Right atrium auricular region (tissue), 2 donors: ENCODE results near the gene GBE1. TPM values are rescaled to one million over a fixed set of nuclear protein-coding genes. Genes with fewer than 3 reads are reported as not detected.

Experiments
- DNase-seq: peaks from one replicate; pipeline ENCODE4 v3.0.0-alpha.2; 2019; ENCODE audit warnings: low spot score
- H3K27ac ChIP-seq, 2 donors: fragments of 200-600 bp; sonication (generic); 1 replicate in 1 of 2; 2 replicates in 1 of 2; pipeline ENCODE4 v1.5.1; 2016 to 2019
- H3K27me3 ChIP-seq, 2 donors: fragments of 200-600 bp; sonication (generic); one replicate each; pipeline versions ENCODE4 v1.5.1 to v1.6.0; 2017 to 2019
- H3K36me3 ChIP-seq: fragments of 200-600 bp; sonication (generic); one replicate; pipeline ENCODE4 v1.5.1; 2016
- H3K4me1 ChIP-seq, 2 donors: fragments of 200-600 bp; sonication (generic); one replicate each; pipeline versions ENCODE4 v1.5.1 to v1.6.0; 2017 to 2019
- H3K4me3 ChIP-seq, 2 donors: fragments of 200-600 bp; sonication (generic); 1 replicate in 1 of 2; 2 replicates in 1 of 2; pipeline ENCODE4 v1.5.1; 2017 to 2019; ENCODE audit warnings: mild to moderate bottlenecking in 1 of 2, moderate library complexity in 1 of 2
- H3K9me3 ChIP-seq, 2 donors: fragments of 200-600 bp; sonication (generic); one replicate each; pipeline ENCODE4 v1.5.1; 2019
- CTCF ChIP-seq, 2 donors: fragments of 200-600 bp; sonication (generic); IDR thresholded peaks; one replicate each; pipeline ENCODE4 v1.5.1; 2019; ENCODE audit warnings: antibody characterized with exemption in 2 of 2
- total RNA-seq, 2 donors: library from RNA; depleted of rRNA; stranded (reverse); fragments of >200 nt; gene quantifications; one replicate each; pipeline ENCODE4 v1.1.0, GENCODE V29; 2016

The GBE1 gene
- total RNA-seq, 2 donors from 2014 or later = 52.5 to 72.6 TPM

- no peaks in the 10 kb centered on the region for H3K27me3 ChIP-seq
- H3K4me1 ChIP-seq = peaks cover 0 to 6% of the 10 kb centered on the region in 2 donors
- peaks cover 0 to 6% of the 10 kb centered on the region in 2 donors for H3K9me3 ChIP-seq
- no peak overlapping the region for H3K27ac ChIP-seq
- no peak overlapping the region for H3K4me3 ChIP-seq
- DNase-seq = no peak
- no peaks in the 10 kb centered on the region for H3K36me3 ChIP-seq
- TF ChIP-seq CTCF (IDR thresholded peaks at IDR 0.05) = no peak
Observed at GRCh38 chr3:81452418-81452817, 309.0 kb downstream of the GBE1 start.

GRCh38 chr3:81451611-81452010 lies 309.8 kb downstream of the GBE1 start:
- no peak for DNase-seq
- Histone ChIP-seq H3K36me3 (no peaks in the 10 kb centered on the region), H3K27me3 (no peaks in the 10 kb centered on the region), H3K4me3 (no peak overlapping the region), H3K4me1 (peaks cover 0 to 12% of the 10 kb centered on the region in 2 donors), H3K27ac (peak overlapping the region in 1 of 2 donors; percentile 23), H3K9me3 (peaks cover 0 to 6% of the 10 kb centered on the region in 2 donors)
- no peak for TF ChIP-seq CTCF (IDR thresholded peaks at IDR 0.05)

- H3K27ac ChIP-seq = peak overlapping the region in 1 of 2 donors; percentile 23
Observed at GRCh38 chr3:81451140-81451539, 310.3 kb downstream of the GBE1 start.

GRCh38 chr3:81446806-81447205 lies 314.6 kb downstream of the GBE1 start:
- Histone ChIP-seq H3K36me3 (no peaks in the 10 kb centered on the region), H3K27me3 (no peaks in the 10 kb centered on the region), H3K4me1 (peaks cover 0 to 19% of the 10 kb centered on the region in 2 donors), H3K27ac (no peak overlapping the region), H3K4me3 (no peak overlapping the region), H3K9me3 (no peaks in the 10 kb centered on the region)
- DNase-seq = no peak
- TF ChIP-seq CTCF (IDR thresholded peaks at IDR 0.05) = no peak

More at GRCh38 chr3:81451140-81451539, 310.3 kb downstream of the GBE1 start:
- Histone ChIP-seq H3K9me3 (peaks cover 0 to 6% of the 10 kb centered on the region in 2 donors), H3K4me1 (peaks cover 0 to 12% of the 10 kb centered on the region in 2 donors), H3K36me3 (no peaks in the 10 kb centered on the region), H3K4me3 (no peak overlapping the region), H3K27me3 (no peaks in the 10 kb centered on the region)
- no peak for DNase-seq
- TF ChIP-seq CTCF (IDR thresholded peaks at IDR 0.05) = no peak

- Histone ChIP-seq H3K4me1 (peaks cover 0 to 15% of the 10 kb centered on the region in 2 donors), H3K27me3 (no peaks in the 10 kb centered on the region), H3K36me3 (no peaks in the 10 kb centered on the region), H3K27ac (no peak overlapping the region), H3K9me3 (no peaks in the 10 kb centered on the region), H3K4me3 (no peak overlapping the region)
- DNase-seq = no peak
- TF ChIP-seq CTCF (IDR thresholded peaks at IDR 0.05) = no peak
Observed at GRCh38 chr3:81445712-81446111, 315.7 kb downstream of the GBE1 start.

- no peak for DNase-seq
- H3K36me3 ChIP-seq = no peaks in the 10 kb centered on the region
- no peaks in the 10 kb centered on the region for H3K9me3 ChIP-seq
- TF ChIP-seq CTCF (IDR thresholded peaks at IDR 0.05) = no peak
- H3K4me1 ChIP-seq = peaks cover 0 to 15% of the 10 kb centered on the region in 2 donors
- H3K27ac ChIP-seq = no peak overlapping the region
- H3K4me3 ChIP-seq = no peak overlapping the region
- no peaks in the 10 kb centered on the region for H3K27me3 ChIP-seq
Observed at GRCh38 chr3:81444817-81445460, 316.5 kb downstream of the GBE1 start.
